Dermis microvascular lymphatic vessel endothelial cell (primary cell): ENCODE data around the gene WDR64. TPM values are rescaled to one million over a fixed set of nuclear protein-coding genes. Genes with fewer than 3 reads are reported as not detected.
A peak's percentile ranks its signal among the peaks of the same experiment; 100 is the strongest.

Experiments
- DNase-seq, 2 donors: peaks; one replicate each; pipeline versions ENCODE4 v3.0.0 to v3.0.0-alpha.2; 2010; ENCODE audit warnings: low read depth in 2 of 2
- total RNA-seq: library from RNA; depleted of rRNA; stranded (reverse); fragments of >200 nt; gene quantifications from 2 replicates; pipeline ENCODE4 v1.2.1, GENCODE V29; 2014

The WDR64 gene
- total RNA-seq, 1 donor from 2014 or later, result not detected

DNA sequence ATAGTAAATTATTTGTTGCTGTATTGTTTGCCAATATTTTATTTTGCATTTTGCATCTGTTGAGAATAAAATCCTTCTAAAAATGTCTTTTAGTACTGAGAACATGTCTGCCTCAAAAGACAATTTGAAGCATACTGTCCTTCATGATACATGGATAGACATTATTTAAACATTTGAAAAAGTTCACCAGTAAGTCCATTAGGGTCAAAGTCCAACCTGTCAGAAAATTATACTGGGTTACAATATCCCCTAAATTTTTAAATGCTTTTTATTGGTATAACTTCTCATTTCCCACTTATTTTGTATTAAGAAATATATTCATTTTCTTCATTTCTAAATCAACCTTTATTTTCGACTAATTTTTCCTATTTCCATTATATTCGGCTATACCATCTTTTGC lies 21.2 kb upstream of the WDR64 start:
- no peak for DNase-seq

- no peak for DNase-seq
Observed at GRCh38 chr1:241631674-241632073, 20.4 kb upstream of the WDR64 start.

DNA sequence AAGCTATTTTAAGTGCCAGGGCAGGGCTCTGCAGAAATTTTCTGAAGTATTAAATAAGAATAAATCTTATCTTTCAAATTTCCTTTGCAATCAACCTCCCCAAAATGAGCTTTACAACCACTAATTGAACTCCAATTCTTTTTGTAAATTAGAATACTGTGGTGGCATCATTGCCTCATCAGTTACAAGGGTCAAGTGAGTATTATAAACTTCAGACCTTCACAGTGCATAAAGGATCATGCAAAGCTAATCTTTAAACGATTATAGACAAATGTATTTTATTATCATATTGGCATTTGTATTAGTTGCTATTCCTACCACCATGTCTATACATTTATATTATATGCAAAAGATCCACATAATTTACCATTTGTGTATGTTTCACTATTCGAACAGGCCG lies 19.1 kb upstream of the WDR64 start:
- DNase-seq, result no peak

- no peak for DNase-seq
Observed at GRCh38 chr1:241635556-241636152, 16.4 kb upstream of the WDR64 start.

DNA sequence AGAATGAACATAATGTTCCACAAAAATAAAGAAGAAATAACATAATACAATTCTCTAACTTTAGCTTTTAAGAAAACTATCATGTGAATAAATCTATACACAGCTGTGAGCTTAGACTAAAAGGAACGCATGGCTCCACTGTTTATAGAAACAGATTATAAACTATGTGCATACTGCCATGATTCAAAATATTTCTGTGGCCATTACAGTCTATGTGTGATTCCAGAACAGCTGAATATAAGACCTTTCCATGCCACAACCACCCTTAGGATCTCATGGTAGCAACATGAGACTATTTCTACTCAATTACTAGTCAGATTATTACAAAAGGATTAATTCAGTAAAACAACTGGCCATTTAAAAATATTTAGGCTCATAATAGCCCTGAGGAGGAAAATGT lies 15.8 kb upstream of the WDR64 start:
- no peak for DNase-seq

DNA sequence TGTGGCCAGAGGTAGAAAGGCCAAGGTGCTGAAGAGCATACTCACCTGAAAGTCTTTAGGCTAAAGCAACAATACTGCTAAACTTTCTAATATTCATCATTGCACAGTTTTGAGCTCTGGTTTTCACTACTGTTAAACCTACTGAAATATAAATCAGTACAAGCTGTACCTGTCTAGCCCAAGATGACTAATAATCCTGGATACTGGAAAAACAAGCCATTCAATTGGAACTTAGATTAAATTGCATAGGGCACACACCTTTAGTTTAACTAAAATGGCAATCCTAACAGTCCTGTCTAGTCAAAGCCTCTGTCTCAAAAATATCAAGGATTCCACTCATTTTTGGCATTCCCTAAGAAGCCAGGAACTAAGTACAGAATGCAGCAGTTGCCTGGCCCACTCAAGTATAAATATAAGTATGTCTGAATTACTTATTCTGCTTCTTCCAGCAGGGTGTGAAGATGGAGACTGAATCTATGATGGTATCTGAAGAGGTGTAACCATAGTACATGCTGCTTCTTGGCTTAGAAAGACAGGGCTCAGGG lies 15.0 kb upstream of the WDR64 start:
- no peak for DNase-seq

- no peak for DNase-seq
Observed at GRCh38 chr1:241637604-241638003, 14.5 kb upstream of the WDR64 start.

DNA sequence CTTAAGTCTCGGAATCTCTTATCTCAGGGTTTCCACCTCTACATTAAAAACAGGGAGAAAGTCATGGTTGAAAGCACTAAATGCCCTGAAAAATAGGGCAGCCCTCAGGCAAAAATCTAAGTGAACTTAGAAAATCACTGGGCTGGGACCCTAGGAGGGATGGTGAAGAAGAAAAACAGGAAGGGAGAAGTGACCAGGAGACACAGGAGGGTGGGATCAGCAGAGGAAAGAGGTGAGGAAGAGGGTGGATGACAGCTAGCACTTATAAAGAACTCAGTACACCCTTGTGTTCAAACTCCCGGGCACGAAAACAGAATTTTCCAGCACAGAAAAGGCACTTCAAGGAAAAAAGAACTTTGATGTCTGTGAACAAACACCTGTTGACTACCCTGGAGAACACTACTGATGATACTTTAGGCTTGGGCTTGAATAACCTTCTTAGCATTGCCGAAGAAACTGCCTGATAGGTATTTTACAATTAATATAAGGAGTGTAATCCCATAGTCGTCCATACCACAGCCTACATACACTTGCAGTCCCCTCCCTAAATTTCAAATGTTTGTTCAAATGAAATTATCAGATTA lies 13.9 kb upstream of the WDR64 start:
- DNase-seq, result no peak

GRCh38 chr1:241638909-241639622 lies 13.0 kb upstream of the WDR64 start:
- DNase-seq, result peak in 1 of 2 donors; percentile 8

- DNase-seq, result peak in 1 of 2 donors; percentile 54
Observed at GRCh38 chr1:241639623-241640148, 12.4 kb upstream of the WDR64 start.

- DNase-seq, result peak; percentile 72 to 92
Observed at GRCh38 chr1:241640149-241640866, 11.8 kb upstream of the WDR64 start, which contains the start of the genes CHML and OPN3. Gene CHML (minus strand): TSS chr1:241640369. CDS start chr1:241635766, 4,603 bp downstream. Gene OPN3 (minus strand): TSS chr1:241640369. CDS start chr1:241640254, 115 bp downstream.

DNA sequence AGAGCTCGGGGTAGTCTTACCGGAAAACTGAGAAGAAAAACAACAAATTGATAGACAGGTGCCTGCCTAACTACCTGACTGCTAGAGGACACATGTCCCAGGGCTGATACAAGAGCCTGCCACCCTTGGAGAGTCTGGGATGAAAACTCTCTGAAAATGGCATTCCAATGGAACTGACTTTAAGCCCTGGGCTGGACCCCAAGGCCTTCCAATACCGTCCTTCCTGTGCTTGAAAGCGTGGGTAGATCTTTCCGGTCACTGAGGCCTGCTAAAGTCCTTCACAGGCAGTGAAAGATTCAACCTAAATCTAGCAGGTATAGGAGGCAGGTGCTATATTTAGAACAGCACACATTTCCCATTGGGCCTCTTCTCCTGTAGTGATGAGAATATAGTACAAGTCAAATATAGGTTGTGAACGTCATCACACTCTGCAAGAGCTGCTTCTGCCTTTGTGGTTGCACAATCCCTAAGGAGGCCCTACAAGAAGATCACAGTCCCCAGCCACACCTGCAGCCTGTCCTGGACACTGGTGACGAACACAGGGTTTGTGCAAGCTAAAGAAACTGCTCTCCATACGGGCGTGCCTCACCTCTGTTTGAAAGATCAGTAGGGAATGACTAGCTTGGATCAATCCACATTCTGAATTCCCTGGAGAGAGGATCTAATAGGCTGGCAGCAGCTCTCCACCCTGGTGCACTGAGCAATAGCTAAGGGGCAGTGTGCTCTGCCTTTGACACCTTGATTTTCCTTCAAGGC lies 11.0 kb upstream of the WDR64 start:
- no peak for DNase-seq

- DNase-seq, result peak in 1 of 2 donors; percentile 26
Observed at GRCh38 chr1:241641773-241642592, 10.1 kb upstream of the WDR64 start.

DNA sequence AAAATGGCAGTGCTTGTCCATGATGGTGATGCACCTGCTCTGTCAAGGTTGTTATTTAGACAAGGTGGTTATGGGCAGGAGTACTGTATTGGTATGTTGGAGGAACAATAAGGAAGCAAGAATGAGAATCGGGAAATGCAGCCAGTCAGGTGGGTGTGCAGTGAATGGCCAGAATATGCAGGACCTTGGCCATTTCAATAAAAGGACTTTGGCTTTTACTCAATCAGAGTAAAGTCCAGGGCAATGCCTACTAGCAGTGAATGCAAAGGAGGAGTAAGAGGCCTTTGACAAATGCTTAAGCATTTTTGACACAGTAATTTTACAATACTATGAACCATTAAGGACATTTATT lies 9.5 kb upstream of the WDR64 start:
- no peak for DNase-seq

DNA sequence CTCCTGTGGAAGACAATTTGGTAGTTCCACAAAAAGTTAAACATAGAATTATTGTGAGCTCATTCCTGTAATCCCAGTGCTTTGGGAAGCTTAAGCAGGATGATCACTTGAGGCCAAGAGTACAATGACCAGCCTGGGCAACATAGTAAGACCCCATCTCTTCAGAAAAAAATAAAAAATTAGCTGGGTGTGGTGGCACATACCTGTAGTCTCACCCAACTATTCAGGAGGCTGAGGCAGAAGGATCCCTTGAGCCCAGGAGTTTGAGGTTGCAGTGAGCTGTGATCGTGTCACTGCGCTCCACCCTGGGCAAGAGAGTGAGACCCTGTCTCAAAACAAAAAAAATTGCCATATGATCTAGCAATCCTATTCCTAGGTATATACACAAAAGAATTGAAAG lies 7.8 kb upstream of the WDR64 start:
- no peak for DNase-seq

DNA sequence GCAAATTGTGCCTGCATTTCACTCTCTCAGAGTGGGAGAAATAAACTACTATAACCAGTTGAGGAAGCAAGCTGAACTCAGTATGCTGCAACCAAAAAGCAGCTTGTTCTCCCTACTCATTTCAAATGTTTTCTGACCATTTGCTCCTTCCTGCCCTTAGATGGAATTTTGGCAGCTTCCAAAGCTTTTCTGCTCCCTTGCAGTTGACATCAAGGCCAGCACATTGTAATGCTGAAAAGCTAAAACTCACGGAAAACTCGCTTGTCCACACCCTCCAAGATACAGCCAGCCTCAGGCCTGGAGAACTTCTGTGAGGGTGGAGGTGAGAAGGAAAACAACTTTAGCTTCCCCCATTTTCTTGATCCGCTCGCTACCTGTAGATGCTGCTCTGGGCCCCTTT lies 6.9 kb upstream of the WDR64 start:
- DNase-seq, result no peak

DNA sequence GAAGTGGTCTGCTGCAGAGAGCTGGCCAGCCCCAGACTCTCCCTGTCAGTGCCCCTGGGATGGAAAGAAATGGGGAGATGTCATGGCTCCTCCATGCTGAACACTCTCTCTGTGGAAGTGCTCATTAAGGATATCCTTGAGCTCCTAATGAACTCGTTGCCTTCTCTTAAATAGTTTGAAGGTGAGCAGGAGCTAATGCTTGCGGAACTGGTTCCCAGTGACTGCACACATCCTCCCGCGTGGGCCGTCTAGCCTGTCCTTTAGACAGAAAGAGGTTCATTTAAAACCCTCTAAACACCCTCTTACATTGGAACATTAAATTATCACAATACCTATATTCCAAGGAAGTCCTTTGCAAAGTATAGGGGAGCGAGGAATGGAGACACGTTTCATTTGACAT lies 5.9 kb upstream of the WDR64 start:
- DNase-seq, result no peak

DNA sequence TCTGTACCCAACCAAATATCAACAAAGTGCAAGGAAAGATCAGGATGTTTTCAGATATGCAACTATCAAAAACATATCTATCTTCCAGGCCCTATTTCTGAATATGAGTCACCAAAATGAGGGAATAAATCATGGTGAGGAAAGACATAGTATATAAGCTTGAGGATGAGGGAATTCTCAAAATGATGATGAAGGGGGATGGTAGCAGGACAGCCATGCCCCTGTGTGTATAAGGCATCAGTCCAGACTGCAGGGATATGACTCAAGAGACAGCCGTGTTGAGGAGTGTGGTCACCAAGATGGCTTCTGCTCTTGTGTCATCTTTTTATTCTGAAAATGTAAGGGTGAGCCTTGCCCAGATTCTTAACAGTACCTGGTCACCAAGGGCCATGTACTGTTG lies 4.4 kb upstream of the WDR64 start:
- DNase-seq, result no peak

DNA sequence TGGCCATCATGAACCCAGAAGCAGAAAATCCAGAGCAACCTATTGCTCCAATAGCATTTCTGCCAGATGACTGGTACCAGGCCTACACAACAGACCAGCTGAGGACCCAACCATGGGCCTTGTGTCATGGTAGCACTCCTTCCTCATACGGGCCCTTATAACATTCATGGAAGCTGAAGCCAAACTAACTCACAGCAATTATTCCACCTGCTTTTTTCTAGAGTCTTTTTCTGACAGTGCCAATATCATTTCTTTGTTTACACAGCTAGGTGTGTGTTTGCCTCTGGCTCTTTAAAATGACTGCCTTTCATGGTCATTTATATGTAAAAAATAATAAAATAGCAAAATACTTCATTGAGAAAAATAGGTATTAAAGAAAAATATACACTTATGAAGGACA lies 3.9 kb upstream of the WDR64 start:
- no peak for DNase-seq

DNA sequence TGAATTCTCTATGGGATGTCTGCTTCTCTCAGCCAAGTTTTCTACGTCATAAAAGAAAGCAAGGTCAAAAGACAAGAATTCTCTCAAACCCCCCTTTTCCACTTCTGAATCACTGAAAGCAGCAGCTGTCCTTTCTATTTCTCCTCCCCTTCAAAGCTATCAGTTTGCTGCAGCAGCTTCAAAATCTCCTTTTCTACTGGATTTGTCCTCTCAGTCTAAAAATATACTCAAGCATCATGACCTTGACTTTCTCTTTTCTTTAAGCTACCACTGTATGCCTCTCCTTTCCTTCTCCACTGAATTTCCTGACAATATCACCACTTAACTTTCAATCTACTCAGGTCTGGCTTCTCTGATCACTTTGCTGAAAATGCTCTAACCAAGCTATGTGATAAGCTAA lies 1.9 kb downstream of the WDR64 start:
- DNase-seq, result no peak
